ENCODE measurements around the gene EHHADH. TPM values are rescaled to one million over a fixed set of nuclear protein-coding genes. Genes with fewer than 3 reads are reported as not detected.

EHHADH gene
- total and polyA plus RNA-seq, 2 of the 13 experiments (the other 11 are each of a cell fraction or from before 2014, with no cell fraction given) = 14.5 to 38.9 TPM

- no peak for TF ChIP-seq AHDC1 (CRISPR knock-in tag; IDR thresholded peaks at IDR 0.05; ENCODE audit: borderline replicate concordance)
- no peak for TF ChIP-seq ZNF781 (CRISPR knock-in tag; IDR thresholded peaks at IDR 0.05; ENCODE audit: borderline replicate concordance, not compliant biosample characterization)
- no peak for TF ChIP-seq JUNB (CRISPR knock-in tag; IDR thresholded peaks at IDR 0.05; ENCODE audit: borderline replicate concordance)
- no peak for TF ChIP-seq TFDP2 (CRISPR knock-in tag; IDR thresholded peaks at IDR 0.05)
Measured at GRCh38 chr3:185264849-185265553, 11.2 kb upstream of the EHHADH start (continued).

GRCh38 chr3:185263423-185263822 is 9.6 kb upstream of the EHHADH start:
- H3K27ac ChIP-seq (ENCODE audit: extremely low read length, insufficient read depth, low read length) = no peak overlapping the region
- no peaks in the 10 kb centered on the region for H3K9me3 ChIP-seq (ENCODE audit: low read length)
- POLR2A ChIA-PET = interaction anchor here (0.7 kb wide), 1 partner anchor 9 kb away, joined by 3 read pairs; the partner anchor contains the start of gene EHHADH
- in situ Hi-C loops (cut with HindIII; ENCODE audit: extremely low pct_ligation_motif_present, low pct_unique_long_range_greater_than_20kb) (no loop called here), intact Hi-C loops (cut with micrococcal nuclease; ENCODE audit: unreplicated experiment) (no loop called here)
- H3K4me3 ChIP-seq (replicated peaks in 1 of 3; ENCODE audit: insufficient read depth in 1 of 3, low read depth in 2 of 3, low read length in 3 of 3) = no peak overlapping the region
- WGBS (ENCODE audit: low lambda C conversion rate) = 72% methylated on average over 4 of the region's 4 CpGs
- no TSS peak for BruUV-seq (replicated peaks)
- H3K4me1 ChIP-seq (ENCODE audit: insufficient read depth, low read length) = 0 out of 2 replicates have a peak, but pooled peaks cover 3% of the 10 kb centered on the region
- CTCF ChIA-PET (ENCODE audit: low intra/inter-chr PET ratio, low total read pairs) = no interaction called here
- DNase-seq (ENCODE audit: low spot score) (no peak), FAIRE-seq (no peak), ATAC-seq (no peak)
- no peak overlapping the region for H3K4me2 ChIP-seq (ENCODE audit: low read depth, low read length)
- no peaks in the 10 kb centered on the region for H3K79me2 ChIP-seq (ENCODE audit: insufficient read depth, low read length)
- no peaks in the 10 kb centered on the region for H3K27me3 ChIP-seq (ENCODE audit: control insufficient read depth in 1 of 2, insufficient read depth in 2 of 2, low read length in 2 of 2)
- no peak overlapping the region for H3K9ac ChIP-seq (ENCODE audit: insufficient read depth, low read depth, low read length)
- no peak for TF ChIP-seq BCLAF1 (IDR thresholded peaks at IDR 0.05)
- TF ChIP-seq ZBTB26 (CRISPR knock-in tag; IDR thresholded peaks at IDR 0.05; ENCODE audit: borderline replicate concordance) = no peak
- TF ChIP-seq SRY (CRISPR knock-in tag; IDR thresholded peaks at IDR 0.05) = no peak
- peak; percentile 25 to 66; a peak in 2 of 4 replicates for TF ChIP-seq MAFK (conservative IDR thresholded peaks at IDR 0.05 in 1 of 2, IDR thresholded peaks at IDR 0.05 in 1 of 2; ENCODE audit: low read length in 2 of 2)
- no peak for TF ChIP-seq ZFP36 (IDR thresholded peaks at IDR 0.05; ENCODE audit: borderline replicate concordance, low read depth, low read length, partially characterized antibody)
- TF ChIP-seq MAFF (IDR thresholded peaks at IDR 0.05; ENCODE audit: low read depth, low read length) = 0 out of 2 replicates have a peak, but pooled peaks have one; percentile 2
- no peaks in the 10 kb centered on the region for H3K36me3 ChIP-seq (replicated peaks in 1 of 2; ENCODE audit: control insufficient read depth in 1 of 2, insufficient read depth in 2 of 2, low read length in 2 of 2)
- H4K20me1 ChIP-seq (ENCODE audit: insufficient read depth, low read length) = no peaks in the 10 kb centered on the region
- H2AFZ ChIP-seq (ENCODE audit: low read length) = no peak overlapping the region
